H9 (cell line): ENCODE data around the gene CASQ2. TPM values are rescaled to one million over a fixed set of nuclear protein-coding genes. Genes with fewer than 3 reads are reported as not detected.

ENCODE experiments used
- DNase-seq: peaks from one replicate; pipeline ENCODE4 v3.0.0-alpha.2; 2017
- H2AFZ ChIP-seq: one replicate; pipeline ENCODE4 v1.6.1; 2013; ENCODE audit warnings: mild to moderate bottlenecking, low read length, control low read depth, moderate library complexity
- H2AK5ac ChIP-seq: 2 replicates; pipeline ENCODE4 v1.6.1; 2013; ENCODE audit warnings: low read length, control low read depth, mixed read lengths; ENCODE audit not compliant: insufficient read length
- H2BK120ac ChIP-seq: one replicate; pipeline ENCODE4 v1.6.1; 2013; ENCODE audit warnings: low read depth, mild to moderate bottlenecking, low read length, control low read depth, inconsistent platforms; ENCODE audit not compliant: poor library complexity, severe bottlenecking
- H2BK12ac ChIP-seq: 2 replicates; pipeline ENCODE4 v1.6.1; 2013; ENCODE audit warnings: low read length, control low read depth, mixed read lengths, low read depth; ENCODE audit not compliant: insufficient read length
- H2BK15ac ChIP-seq: 2 replicates; pipeline ENCODE4 v1.6.1; 2013; ENCODE audit warnings: low read depth, low read length, control low read depth
- H2BK20ac ChIP-seq: one replicate; pipeline ENCODE4 v1.6.1; 2013; ENCODE audit warnings: low read depth, mild to moderate bottlenecking, low read length, control low read depth, inconsistent platforms; ENCODE audit not compliant: poor library complexity, severe bottlenecking
- H2BK5ac ChIP-seq: 2 replicates; pipeline ENCODE4 v1.6.1; 2013; ENCODE audit warnings: low read length, control low read depth, mixed read lengths; ENCODE audit not compliant: insufficient read length
- H3K14ac ChIP-seq: 2 replicates; pipeline ENCODE4 v1.6.1; 2013; ENCODE audit warnings: low read length, control low read depth; ENCODE audit not compliant: insufficient read depth
- H3K18ac ChIP-seq: 2 replicates; pipeline ENCODE4 v1.6.1; 2013; ENCODE audit warnings: low read depth, mild to moderate bottlenecking, mixed read lengths, low read length, control low read depth; ENCODE audit not compliant: insufficient read length
- H3K23ac ChIP-seq: 2 replicates; pipeline ENCODE4 v1.6.1; 2013; ENCODE audit warnings: low read length, control low read depth, mixed read lengths, low read depth; ENCODE audit not compliant: insufficient read length
- H3K23me2 ChIP-seq: 2 replicates; pipeline ENCODE4 v1.6.1; 2013; ENCODE audit warnings: low read depth, mild to moderate bottlenecking, mixed read lengths, low read length, control low read depth; ENCODE audit not compliant: insufficient read length, poor library complexity, severe bottlenecking
- H3K27ac ChIP-seq: 2 replicates; pipeline ENCODE4 v1.5.1; 2013; ENCODE audit warnings: low read length, control low read depth, mixed read lengths, low read depth; ENCODE audit not compliant: insufficient read length
- H3K27me3 ChIP-seq: 2 replicates; pipeline ENCODE4 v1.6.1; 2013; ENCODE audit warnings: low read length, control low read depth, inconsistent platforms; ENCODE audit not compliant: insufficient read depth
- H3K4ac ChIP-seq: 2 replicates; pipeline ENCODE4 v1.6.1; 2013; ENCODE audit warnings: low read depth, mild to moderate bottlenecking, control low read depth, inconsistent platforms, low read length, moderate library complexity
- H3K4me1 ChIP-seq: 2 replicates; pipeline ENCODE4 v1.6.1; 2013; ENCODE audit warnings: low read length, control low read depth, inconsistent platforms; ENCODE audit not compliant: insufficient read depth
- H3K4me2 ChIP-seq: 2 replicates; pipeline ENCODE4 v1.6.1; 2013; ENCODE audit warnings: low read length, control low read depth, mixed read lengths; ENCODE audit not compliant: insufficient read length, insufficient read depth
- H3K56ac ChIP-seq: 2 replicates; pipeline ENCODE4 v1.6.1; 2013; ENCODE audit warnings: low read depth, mild to moderate bottlenecking, mixed read lengths, low read length, control low read depth; ENCODE audit not compliant: insufficient read length
- H3K79me1 ChIP-seq: 2 replicates; pipeline ENCODE4 v1.6.1; 2013; ENCODE audit warnings: low read depth, mild to moderate bottlenecking, moderate library complexity, low read length, control low read depth, inconsistent platforms; ENCODE audit not compliant: insufficient read depth, poor library complexity, severe bottlenecking
- H3K79me2 ChIP-seq: 2 replicates; pipeline ENCODE4 v1.6.1; 2013; ENCODE audit warnings: low read length, control low read depth, inconsistent platforms; ENCODE audit not compliant: insufficient read depth
- H3K9ac ChIP-seq: 2 replicates; pipeline ENCODE4 v1.6.1; 2013; ENCODE audit warnings: low read length, control low read depth, mixed read lengths; ENCODE audit not compliant: insufficient read length; ENCODE audit errors: extremely low read depth
- H3K9me3 ChIP-seq: one replicate; pipeline ENCODE4 v1.6.1; 2013; ENCODE audit warnings: low read depth, low read length, inconsistent platforms; ENCODE audit not compliant: control insufficient read depth
- H3T11ph ChIP-seq: one replicate; pipeline ENCODE4 v1.6.1; 2013; ENCODE audit warnings: mild to moderate bottlenecking, low read length, control low read depth, inconsistent platforms
- H4K20me1 ChIP-seq: one replicate; pipeline ENCODE4 v1.6.1; 2013; ENCODE audit not compliant: control insufficient read depth, insufficient read length, insufficient read depth
- H4K5ac ChIP-seq: 2 replicates; pipeline ENCODE4 v1.6.1; 2013; ENCODE audit warnings: low read depth, mild to moderate bottlenecking, mixed read lengths, low read length, control low read depth; ENCODE audit not compliant: insufficient read length
- H4K8ac ChIP-seq: replicated peaks from 2 replicates; pipeline ENCODE4 v1.6.1; 2013; ENCODE audit warnings: low read length, control low read depth, mixed read lengths, low read depth; ENCODE audit not compliant: insufficient read length
- H4K91ac ChIP-seq: 2 replicates; pipeline ENCODE4 v1.6.1; 2013; ENCODE audit warnings: low read depth, mild to moderate bottlenecking, moderate library complexity, mixed read lengths, low read length, control low read depth; ENCODE audit not compliant: insufficient read length
- H3K27ac Mint-ChIP-seq, 3 experiments: 2 replicates in 2 of 3; 3 replicates in 1 of 3; pipeline ENCODE4 v1.8.0; 2020 to 2021; ENCODE audit warnings: mixed read lengths in 3 of 3, mild to moderate bottlenecking in 1 of 3, moderate library complexity in 1 of 3
- H3K27me3 Mint-ChIP-seq: 2 replicates; pipeline ENCODE4 v1.8.0; 2021; ENCODE audit warnings: low read depth, mild to moderate bottlenecking, moderate library complexity, mixed read lengths
- H3K36me3 Mint-ChIP-seq, 3 experiments: 2 replicates in 2 of 3; 3 replicates in 1 of 3; pipeline ENCODE4 v1.8.0; 2020 to 2021; ENCODE audit warnings: low read depth in 3 of 3, mixed read lengths in 3 of 3; ENCODE audit not compliant: insufficient read depth in 1 of 3
- H3K4me1 Mint-ChIP-seq, 2 experiments: 2 replicates each; pipeline ENCODE4 v1.8.0; 2020; ENCODE audit warnings: mixed read lengths in 2 of 2
- H3K4me3 Mint-ChIP-seq, 2 experiments: 2 replicates in 1 of 2; 3 replicates in 1 of 2; pipeline ENCODE4 v1.8.0; 2020 to 2021; ENCODE audit warnings: mild to moderate bottlenecking in 2 of 2, mixed read lengths in 2 of 2, moderate library complexity in 1 of 2
- H3K9me3 Mint-ChIP-seq, 2 experiments: 2 replicates in 1 of 2; 3 replicates in 1 of 2; pipeline ENCODE4 v1.8.0; 2020; ENCODE audit warnings: mild to moderate bottlenecking in 2 of 2, mixed read lengths in 2 of 2, moderate library complexity in 1 of 2
- WGBS: extraction: QIAGEN DNeasy Blood & Tissue Kit; methylation state at CpG from one replicate; pipeline ENCODE4 v1.1.7; 2013; ENCODE audit warnings: missing lambda C conversion rate, low lambda C conversion rate, mixed read lengths; ENCODE audit not compliant: insufficient read length; ENCODE audit errors: extremely low coverage; 5-methylcytosine and 5-hydroxymethylcytosine counted together
- total RNA-seq: library from RNA; stranded (reverse); gene quantifications from 2 replicates; pipeline ENCODE4 v1.2.1, GENCODE V29; 2021
- TF ChIP-seq, protein P1 (sequence below): fragments of 200-600 bp; sonication (generic); conservative IDR thresholded peaks from 3 replicates; pipeline ENCODE4 v1.8.0; 2021; ENCODE audit warnings: antibody characterized with exemption, mild to moderate bottlenecking

Gene CASQ2
- total RNA-seq, 1 experiment from 2014 or later = not detected

DNA sequence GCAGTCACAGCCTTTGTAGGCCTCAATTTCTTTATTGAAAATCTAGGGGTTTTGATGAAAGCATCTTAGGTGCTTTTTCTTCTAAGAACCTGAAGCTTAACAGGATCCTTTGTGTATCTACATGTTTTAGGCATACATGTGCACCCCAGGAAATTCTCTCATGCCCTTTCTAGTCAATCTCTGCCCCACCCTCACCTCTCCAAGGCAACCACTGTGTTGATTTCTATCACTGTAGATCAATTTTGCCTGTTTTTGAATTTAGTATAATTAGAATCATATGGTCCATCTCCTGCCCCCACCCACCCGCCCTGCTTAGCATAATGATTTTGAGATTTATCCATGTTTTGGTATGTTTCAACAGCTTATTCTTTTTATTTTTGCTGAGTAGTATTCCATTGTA lies 107.4 kb downstream of the CASQ2 start:
- H3K4ac ChIP-seq = no peak overlapping the region
- no peak for DNase-seq
- H3K27ac ChIP-seq = no peak overlapping the region
- Mint-ChIP-seq H3K27ac (peak overlapping the region in 1 of 3 experiments; percentile 70; a peak in 1 of 7 replicates), H3K36me3 (peaks cover 15 to 53% (median 28%) of the 10 kb centered on the region in 3 experiments), H3K9me3 (no peaks in the 10 kb centered on the region), H3K27me3 (no peaks in the 10 kb centered on the region), H3K4me1 (peaks cover 14 to 22% of the 10 kb centered on the region in 2 experiments), H3K4me3 (no peak overlapping the region)
- H3K4me2 ChIP-seq = no peak overlapping the region
- no peak overlapping the region for H2AFZ ChIP-seq
- no peak overlapping the region for H4K8ac ChIP-seq
- no peaks in the 10 kb centered on the region for H3K79me2 ChIP-seq
- no CpG with 5 or more reads among the region's 1 CpG for WGBS
- H4K20me1 ChIP-seq = no peaks in the 10 kb centered on the region
- H3K18ac ChIP-seq = no peak overlapping the region
- H3K4me1 ChIP-seq = peaks cover 8% of the 10 kb centered on the region; the same call in 1 of the 2 replicates
- no peak overlapping the region for H3K9ac ChIP-seq
- H2BK5ac ChIP-seq = no peak overlapping the region
- H2BK120ac ChIP-seq = no peak overlapping the region
- no peak overlapping the region for H4K91ac ChIP-seq
- H2BK15ac ChIP-seq = no peak overlapping the region
- H4K5ac ChIP-seq = no peak overlapping the region
- no peak overlapping the region for H2BK12ac ChIP-seq
- TF ChIP-seq, protein P1, sequence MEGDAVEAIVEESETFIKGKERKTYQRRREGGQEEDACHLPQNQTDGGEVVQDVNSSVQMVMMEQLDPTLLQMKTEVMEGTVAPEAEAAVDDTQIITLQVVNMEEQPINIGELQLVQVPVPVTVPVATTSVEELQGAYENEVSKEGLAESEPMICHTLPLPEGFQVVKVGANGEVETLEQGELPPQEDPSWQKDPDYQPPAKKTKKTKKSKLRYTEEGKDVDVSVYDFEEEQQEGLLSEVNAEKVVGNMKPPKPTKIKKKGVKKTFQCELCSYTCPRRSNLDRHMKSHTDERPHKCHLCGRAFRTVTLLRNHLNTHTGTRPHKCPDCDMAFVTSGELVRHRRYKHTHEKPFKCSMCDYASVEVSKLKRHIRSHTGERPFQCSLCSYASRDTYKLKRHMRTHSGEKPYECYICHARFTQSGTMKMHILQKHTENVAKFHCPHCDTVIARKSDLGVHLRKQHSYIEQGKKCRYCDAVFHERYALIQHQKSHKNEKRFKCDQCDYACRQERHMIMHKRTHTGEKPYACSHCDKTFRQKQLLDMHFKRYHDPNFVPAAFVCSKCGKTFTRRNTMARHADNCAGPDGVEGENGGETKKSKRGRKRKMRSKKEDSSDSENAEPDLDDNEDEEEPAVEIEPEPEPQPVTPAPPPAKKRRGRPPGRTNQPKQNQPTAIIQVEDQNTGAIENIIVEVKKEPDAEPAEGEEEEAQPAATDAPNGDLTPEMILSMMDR = no peak
- no peaks in the 10 kb centered on the region for H3K9me3 ChIP-seq
- H3K23ac ChIP-seq = no peak overlapping the region
- no peaks in the 10 kb centered on the region for H3K79me1 ChIP-seq
- H2AK5ac ChIP-seq = no peak overlapping the region
- H2BK20ac ChIP-seq = no peak overlapping the region
- H3K56ac ChIP-seq = no peak overlapping the region
- no peak overlapping the region for H3T11ph ChIP-seq
- no peaks in the 10 kb centered on the region for H3K27me3 ChIP-seq
- H3K14ac ChIP-seq = no peak overlapping the region
- H3K23me2 ChIP-seq = no peaks in the 10 kb centered on the region
